Measurements from ENCODE around the gene C20orf202. TPM values are rescaled to one million over a fixed set of nuclear protein-coding genes. Genes with fewer than 3 reads are reported as not detected.

The C20orf202 gene
- total and polyA plus RNA-seq, 2 experiments from 2014 or later: not detected

GRCh38 chr20:1203630-1204029 is 376 bp downstream of the C20orf202 start:
- H3K27ac Mint-ChIP-seq: no peak overlapping the region
- no peaks in the 10 kb centered on the region for H3K4me1 Mint-ChIP-seq
- no peak for TF ChIP-seq POLR2AphosphoS5 (IDR thresholded peaks at IDR 0.05; ENCODE audit: low read depth)
- no peak for TF ChIP-seq ZNF462 (CRISPR knock-in tag; IDR thresholded peaks at IDR 0.05)
- no peak for TF ChIP-seq CREB1 (CRISPR knock-in tag; IDR thresholded peaks at IDR 0.05; ENCODE audit: low read depth)
- no peak for TF ChIP-seq ETS1 (IDR thresholded peaks at IDR 0.05)
- no peak for TF ChIP-seq NANOG (IDR thresholded peaks at IDR 0.05; ENCODE audit: borderline replicate concordance)
- no peak for TF ChIP-seq ZNF114 (CRISPR knock-in tag; IDR thresholded peaks at IDR 0.05)
- no peak for TF ChIP-seq JUNB (IDR thresholded peaks at IDR 0.05; ENCODE audit: unreplicated experiment)
- no peak for TF ChIP-seq REST (IDR thresholded peaks at IDR 0.05; ENCODE audit: unreplicated experiment)
- TF ChIP-seq ZNF331 (CRISPR knock-in tag; IDR thresholded peaks at IDR 0.05; ENCODE audit: low read depth): no peak

More at GRCh38 chr20:1203630-1204029, 376 bp downstream of the C20orf202 start:
- no peaks in the 10 kb centered on the region for H3F3A ChIP-seq (replicated peaks; ENCODE audit: low read depth)
- H3K4me2 ChIP-seq: no peak overlapping the region
- DNase-seq (ENCODE audit: low spot score): no peak
- Mint-ChIP-seq H3K27me3 (ENCODE audit: insufficient read depth, low read depth, poor library complexity) (peaks cover 3% of the 10 kb centered on the region), H3K36me3 (ENCODE audit: low read depth) (no peaks in the 10 kb centered on the region), H3K4me3 (no peak overlapping the region), H3K9me3 (no peaks in the 10 kb centered on the region)
- H3K27me3 ChIP-seq (ENCODE audit: insufficient read depth): no peaks in the 10 kb centered on the region
- H3K36me3 ChIP-seq (ENCODE audit: insufficient read depth): no peaks in the 10 kb centered on the region
- H4K20me1 ChIP-seq (replicated peaks; ENCODE audit: insufficient read depth): no peaks in the 10 kb centered on the region; the same call in 1 of the 2 replicates
- H3K79me2 ChIP-seq (replicated peaks; ENCODE audit: insufficient read depth): no peaks in the 10 kb centered on the region
- no peaks in the 10 kb centered on the region for H3K4me1 ChIP-seq (ENCODE audit: insufficient read depth)
- ATAC-seq: no peak; the same call in 2 of the 3 replicates
- H3K4me3 ChIP-seq: no peak overlapping the region
- no peak overlapping the region for H2AFZ ChIP-seq
- no peaks in the 10 kb centered on the region for H3K9me2 ChIP-seq (ENCODE audit: insufficient read depth)
- no peak overlapping the region for H3K27ac ChIP-seq (ENCODE audit: low read depth)
